ENCODE data around the gene ADAMTS18. TPM values are rescaled to one million over a fixed set of nuclear protein-coding genes. Genes with fewer than 3 reads are reported as not detected.

Gene ADAMTS18
- total RNA-seq, 1 experiment from 2014 or later: not detected

DNA sequence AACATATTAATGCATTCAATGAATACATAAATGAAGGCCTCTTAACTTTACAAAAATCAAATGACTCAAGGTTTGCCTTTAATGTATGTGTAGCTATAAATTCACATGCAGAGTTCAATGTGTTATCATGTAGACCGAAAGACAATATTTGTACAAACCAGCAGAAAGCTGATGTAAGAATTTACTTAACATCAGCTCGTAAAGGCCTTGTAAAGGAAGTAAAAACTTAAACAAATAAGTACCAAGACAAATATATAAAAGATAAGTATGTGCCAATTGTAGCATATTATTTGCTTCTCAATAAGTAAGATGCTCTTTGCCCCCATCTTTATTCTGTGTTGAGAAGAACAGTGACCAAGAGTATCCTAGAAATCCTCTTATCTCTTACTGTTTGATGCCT is 130.0 kb downstream of the ADAMTS18 start:
- Histone ChIP-seq H3K27me3 (replicated peaks; ENCODE audit: insufficient read depth, low read depth, low read length, poor library complexity) (peaks cover 43% of the 10 kb centered on the region), H3K36me3 (ENCODE audit: insufficient read depth, low read length, poor library complexity, severe bottlenecking) (no peaks in the 10 kb centered on the region), H3K4me1 (ENCODE audit: insufficient read depth, low read length, poor library complexity, severe bottlenecking) (no peaks in the 10 kb centered on the region), H3K9me3 (ENCODE audit: low read depth, low read length, poor library complexity, severe bottlenecking) (no peaks in the 10 kb centered on the region), H3K4me3 (ENCODE audit: low read depth, low read length, poor library complexity, severe bottlenecking) (no peak overlapping the region), H3K27ac (ENCODE audit: low read depth, low read length, poor library complexity, severe bottlenecking) (no peak overlapping the region)
- no peak for TF ChIP-seq EZH2 (IDR thresholded peaks at IDR 0.05; ENCODE audit: borderline replicate concordance, low read depth, low read length, poor library complexity, severe bottlenecking)
- TF ChIP-seq, protein P1, sequence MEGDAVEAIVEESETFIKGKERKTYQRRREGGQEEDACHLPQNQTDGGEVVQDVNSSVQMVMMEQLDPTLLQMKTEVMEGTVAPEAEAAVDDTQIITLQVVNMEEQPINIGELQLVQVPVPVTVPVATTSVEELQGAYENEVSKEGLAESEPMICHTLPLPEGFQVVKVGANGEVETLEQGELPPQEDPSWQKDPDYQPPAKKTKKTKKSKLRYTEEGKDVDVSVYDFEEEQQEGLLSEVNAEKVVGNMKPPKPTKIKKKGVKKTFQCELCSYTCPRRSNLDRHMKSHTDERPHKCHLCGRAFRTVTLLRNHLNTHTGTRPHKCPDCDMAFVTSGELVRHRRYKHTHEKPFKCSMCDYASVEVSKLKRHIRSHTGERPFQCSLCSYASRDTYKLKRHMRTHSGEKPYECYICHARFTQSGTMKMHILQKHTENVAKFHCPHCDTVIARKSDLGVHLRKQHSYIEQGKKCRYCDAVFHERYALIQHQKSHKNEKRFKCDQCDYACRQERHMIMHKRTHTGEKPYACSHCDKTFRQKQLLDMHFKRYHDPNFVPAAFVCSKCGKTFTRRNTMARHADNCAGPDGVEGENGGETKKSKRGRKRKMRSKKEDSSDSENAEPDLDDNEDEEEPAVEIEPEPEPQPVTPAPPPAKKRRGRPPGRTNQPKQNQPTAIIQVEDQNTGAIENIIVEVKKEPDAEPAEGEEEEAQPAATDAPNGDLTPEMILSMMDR (conservative IDR thresholded peaks at IDR 0.05; ENCODE audit: low read depth, low read length): no peak
- intact Hi-C loops (cut with micrococcal nuclease; ENCODE audit: unreplicated experiment): no loop called here
- no TSS peak for BruUV-seq (replicated peaks)
- no peak for DNase-seq (ENCODE audit: low spot score)
- CTCF ChIA-PET: no interaction called here
- POLR2A ChIA-PET (ENCODE audit: low non-redundant PET): no interaction called here

DNA sequence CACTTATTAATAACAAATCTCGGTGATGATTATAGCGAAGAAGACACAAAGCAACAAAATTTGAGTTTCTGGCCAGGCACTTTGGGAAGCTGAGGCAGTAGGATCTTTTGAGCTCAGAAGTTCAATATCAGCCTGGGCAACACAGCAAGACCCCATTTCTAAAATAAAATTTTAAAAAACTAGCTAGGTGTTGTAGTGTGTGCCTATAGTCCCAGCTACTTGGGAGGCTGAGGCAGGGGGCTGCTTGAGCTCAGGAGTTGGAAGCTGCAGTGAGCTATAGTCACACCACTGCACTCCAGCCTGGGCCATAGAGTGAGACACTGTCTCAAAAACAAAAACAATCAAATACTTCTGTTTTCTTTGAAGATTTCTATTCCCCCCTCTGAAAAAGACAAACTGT is 130.7 kb downstream of the ADAMTS18 start:
- no TSS peak for BruUV-seq (replicated peaks)
- TF ChIP-seq, protein P1 (conservative IDR thresholded peaks at IDR 0.05; ENCODE audit: low read depth, low read length): no peak
- TF ChIP-seq EZH2 (IDR thresholded peaks at IDR 0.05; ENCODE audit: borderline replicate concordance, low read depth, low read length, poor library complexity, severe bottlenecking): no peak
- intact Hi-C loops (cut with micrococcal nuclease; ENCODE audit: unreplicated experiment): no loop called here
- H3K36me3 ChIP-seq (ENCODE audit: insufficient read depth, low read length, poor library complexity, severe bottlenecking): no peaks in the 10 kb centered on the region
- ChIA-PET POLR2A (ENCODE audit: low non-redundant PET) (no interaction called here), CTCF (no interaction called here)
- peaks cover 38% of the 10 kb centered on the region for H3K27me3 ChIP-seq (replicated peaks; ENCODE audit: insufficient read depth, low read depth, low read length, poor library complexity)
- H3K27ac ChIP-seq (ENCODE audit: low read depth, low read length, poor library complexity, severe bottlenecking): no peak overlapping the region
- DNase-seq (ENCODE audit: low spot score): no peak
- H3K9me3 ChIP-seq (ENCODE audit: low read depth, low read length, poor library complexity, severe bottlenecking): no peaks in the 10 kb centered on the region
- no peaks in the 10 kb centered on the region for H3K4me1 ChIP-seq (ENCODE audit: insufficient read depth, low read length, poor library complexity, severe bottlenecking)
- no peak overlapping the region for H3K4me3 ChIP-seq (ENCODE audit: low read depth, low read length, poor library complexity, severe bottlenecking)

DNA sequence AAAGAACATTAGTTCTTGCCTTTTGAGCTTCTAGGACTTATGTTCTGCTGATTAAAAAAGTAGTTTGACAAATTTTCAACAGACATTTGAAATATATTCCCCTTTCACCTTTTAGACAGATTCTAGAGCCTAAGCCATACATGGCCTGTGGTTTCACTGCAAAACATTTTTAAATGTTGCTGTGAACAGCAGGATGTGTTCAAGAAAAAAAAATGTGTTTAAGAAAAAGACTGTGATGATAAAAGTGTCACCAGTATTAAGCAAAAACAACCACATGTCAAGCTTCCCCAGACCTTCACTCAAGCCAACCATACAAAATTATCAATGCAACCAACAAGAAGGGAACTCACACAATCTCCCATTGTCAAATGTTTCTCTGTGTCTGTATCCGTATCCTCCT is 132.2 kb downstream of the ADAMTS18 start:
- POLR2A ChIA-PET (ENCODE audit: low non-redundant PET): no interaction called here
- H3K27ac ChIP-seq (ENCODE audit: low read depth, low read length, poor library complexity, severe bottlenecking): no peak overlapping the region
- H3K4me1 ChIP-seq (ENCODE audit: insufficient read depth, low read length, poor library complexity, severe bottlenecking): no peaks in the 10 kb centered on the region
- intact Hi-C loops (cut with micrococcal nuclease; ENCODE audit: unreplicated experiment): no loop called here
- no peaks in the 10 kb centered on the region for H3K9me3 ChIP-seq (ENCODE audit: low read depth, low read length, poor library complexity, severe bottlenecking)
- no peak for TF ChIP-seq EZH2 (IDR thresholded peaks at IDR 0.05; ENCODE audit: borderline replicate concordance, low read depth, low read length, poor library complexity, severe bottlenecking)
- TF ChIP-seq, protein P1 (conservative IDR thresholded peaks at IDR 0.05; ENCODE audit: low read depth, low read length): no peak
- no peak for DNase-seq (ENCODE audit: low spot score)
- peaks cover 38% of the 10 kb centered on the region for H3K27me3 ChIP-seq (replicated peaks; ENCODE audit: insufficient read depth, low read depth, low read length, poor library complexity)
- no peak overlapping the region for H3K4me3 ChIP-seq (ENCODE audit: low read depth, low read length, poor library complexity, severe bottlenecking)
- no peaks in the 10 kb centered on the region for H3K36me3 ChIP-seq (ENCODE audit: insufficient read depth, low read length, poor library complexity, severe bottlenecking)
- CTCF ChIA-PET: no interaction called here
- BruUV-seq (replicated peaks): no TSS peak

Measured in A673 (cell line).